Measurements from ENCODE around the gene MTERF2. TPM values are rescaled to one million over a fixed set of nuclear protein-coding genes. Genes with fewer than 3 reads are reported as not detected.
"Not testable (repeated sequence)": the region's sequence is repeated elsewhere in the genome, so short reads cannot be mapped to it uniquely, and the experiment has no call there.

MTERF2 gene
- polyA plus RNA-seq, 1 donor = 21.6 TPM

DNA sequence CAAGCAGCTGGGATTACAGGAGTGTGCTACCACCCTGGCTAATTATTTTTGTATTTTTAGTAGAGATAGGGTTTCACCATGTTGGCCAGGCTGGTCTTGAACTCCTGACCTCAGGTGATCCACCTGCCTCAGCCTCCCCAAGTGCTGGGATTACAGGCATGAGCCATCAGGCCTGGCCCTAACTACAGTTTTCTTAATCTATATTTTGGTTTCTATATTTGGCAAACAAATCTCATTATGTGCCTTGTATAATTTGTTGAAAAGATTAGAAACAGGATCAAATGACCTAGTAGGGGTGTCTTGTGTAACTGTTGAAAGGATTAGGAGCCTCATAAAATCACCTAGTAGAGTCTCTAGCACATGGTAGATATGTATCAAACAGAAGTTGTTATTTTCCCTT is 39.4 kb upstream of the MTERF2 start:
- not testable (repeated sequence) for H3K27me3 ChIP-seq (ENCODE audit: control insufficient read depth, insufficient read depth, low read length); H3K9me3 ChIP-seq (ENCODE audit: control insufficient read depth, low read depth, low read length); H3K4me3 ChIP-seq (ENCODE audit: low read length); H3K36me3 ChIP-seq (ENCODE audit: control insufficient read depth, insufficient read depth, low read length); DNase-seq
- peak overlapping the region; percentile 73 for H3K27ac ChIP-seq (ENCODE audit: low read length)
- H3K4me1 ChIP-seq (ENCODE audit: control insufficient read depth, insufficient read depth, low read length) = peaks cover 13% of the 10 kb centered on the region

DNA sequence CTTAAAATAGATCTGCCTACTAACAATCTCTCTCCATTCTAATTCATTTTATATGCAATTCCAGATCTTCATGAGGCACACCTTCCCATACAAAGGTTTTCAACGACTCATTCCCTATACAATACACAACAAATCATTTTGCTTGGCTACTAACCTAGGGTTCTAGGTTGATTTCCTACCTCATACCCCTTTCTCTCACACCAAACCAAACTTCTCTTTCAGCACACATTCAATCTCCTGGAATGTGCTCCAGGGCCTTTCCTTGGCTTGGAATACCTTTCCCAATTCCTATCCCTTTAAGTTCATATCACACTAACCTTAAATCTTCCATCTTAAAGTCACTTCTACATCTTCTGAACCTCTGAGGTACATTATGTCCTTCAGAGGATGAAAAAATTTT is 38.7 kb upstream of the MTERF2 start:
- no peak overlapping the region for H3K27ac ChIP-seq (ENCODE audit: low read length)
- H3K4me1 ChIP-seq (ENCODE audit: control insufficient read depth, insufficient read depth, low read length) = peaks cover 13% of the 10 kb centered on the region
- DNase-seq = no peak
- H3K9me3 ChIP-seq (ENCODE audit: control insufficient read depth, low read depth, low read length) = no peaks in the 10 kb centered on the region
- H3K36me3 ChIP-seq (ENCODE audit: control insufficient read depth, insufficient read depth, low read length) = no peaks in the 10 kb centered on the region
- WGBS (ENCODE audit: insufficient coverage, low lambda C conversion rate) = no CpG with 5 or more reads among the region's 1 CpG
- H3K4me3 ChIP-seq (ENCODE audit: low read length) = no peak overlapping the region
- H3K27me3 ChIP-seq (ENCODE audit: control insufficient read depth, insufficient read depth, low read length) = no peaks in the 10 kb centered on the region

- Histone ChIP-seq H3K9me3 (ENCODE audit: control insufficient read depth, low read depth, low read length) (no peaks in the 10 kb centered on the region), H3K27ac (ENCODE audit: low read length) (no peak overlapping the region), H3K4me1 (ENCODE audit: control insufficient read depth, insufficient read depth, low read length) (no peaks in the 10 kb centered on the region), H3K36me3 (ENCODE audit: control insufficient read depth, insufficient read depth, low read length) (no peaks in the 10 kb centered on the region), H3K27me3 (ENCODE audit: control insufficient read depth, insufficient read depth, low read length) (no peaks in the 10 kb centered on the region), H3K4me3 (ENCODE audit: low read length) (no peak overlapping the region)
- no peak for DNase-seq
- no CpG with 5 or more reads among the region's 2 CpGs for WGBS (ENCODE audit: insufficient coverage, low lambda C conversion rate)
Measured at GRCh38 chr12:107019546-107019945, 32.6 kb upstream of the MTERF2 start.

GRCh38 chr12:107017042-107017441 is 30.1 kb upstream of the MTERF2 start:
- WGBS (ENCODE audit: insufficient coverage, low lambda C conversion rate) = 86% methylated on average over 1 of the region's 4 CpGs
- no peak for DNase-seq

GRCh38 chr12:107014055-107014454 is 27.1 kb upstream of the MTERF2 start:
- Histone ChIP-seq H3K4me3 (ENCODE audit: low read length) (no peak overlapping the region), H3K4me1 (ENCODE audit: control insufficient read depth, insufficient read depth, low read length) (no peaks in the 10 kb centered on the region), H3K36me3 (ENCODE audit: control insufficient read depth, insufficient read depth, low read length) (peaks cover 2% of the 10 kb centered on the region), H3K27me3 (ENCODE audit: control insufficient read depth, insufficient read depth, low read length) (no peaks in the 10 kb centered on the region), H3K27ac (ENCODE audit: low read length) (no peak overlapping the region), H3K9me3 (ENCODE audit: control insufficient read depth, low read depth, low read length) (no peaks in the 10 kb centered on the region)
- peak; percentile 26 to 68 for DNase-seq
- no CpG with 5 or more reads among the region's 3 CpGs for WGBS (ENCODE audit: insufficient coverage, low lambda C conversion rate)

More at GRCh38 chr12:107017042-107017441, 30.1 kb upstream of the MTERF2 start:
- Histone ChIP-seq H3K27ac (ENCODE audit: low read length) (no peak overlapping the region), H3K4me3 (ENCODE audit: low read length) (no peak overlapping the region), H3K4me1 (ENCODE audit: control insufficient read depth, insufficient read depth, low read length) (no peaks in the 10 kb centered on the region), H3K36me3 (ENCODE audit: control insufficient read depth, insufficient read depth, low read length) (peaks cover 2% of the 10 kb centered on the region), H3K27me3 (ENCODE audit: control insufficient read depth, insufficient read depth, low read length) (no peaks in the 10 kb centered on the region), H3K9me3 (ENCODE audit: control insufficient read depth, low read depth, low read length) (no peaks in the 10 kb centered on the region)

DNA sequence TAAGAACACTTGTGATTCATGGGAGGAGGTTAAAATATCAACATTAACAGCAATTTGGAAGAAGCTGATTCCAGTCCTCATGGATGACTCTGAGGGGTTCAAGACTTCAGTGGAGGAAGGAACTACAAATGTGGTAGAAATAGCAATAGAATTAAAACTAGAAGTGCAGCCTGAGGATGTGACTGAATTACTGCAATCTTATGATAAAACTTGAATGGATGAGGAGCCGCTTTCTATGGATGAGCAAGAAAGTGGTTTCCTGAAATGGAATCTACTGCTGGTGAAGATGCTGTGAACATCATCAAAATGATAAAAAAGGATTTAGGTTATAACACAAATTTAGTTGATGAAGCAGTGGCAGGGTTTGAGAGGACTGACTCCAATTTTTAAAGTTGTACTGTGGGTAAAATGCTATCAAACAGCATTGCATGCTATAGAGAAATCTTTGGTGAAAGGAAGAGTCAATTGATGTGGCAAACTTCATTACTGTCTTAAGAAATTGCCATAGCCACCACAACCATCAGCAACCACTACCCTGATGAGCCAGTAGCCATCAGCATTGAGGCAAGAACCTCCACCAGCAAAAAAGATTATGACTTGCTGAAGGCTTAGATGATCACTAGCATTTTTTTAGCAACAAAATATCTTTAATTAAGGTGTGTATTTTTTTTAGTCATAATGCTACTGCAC is 25.9 kb upstream of the MTERF2 start:
- peaks cover 2% of the 10 kb centered on the region for H3K36me3 ChIP-seq (ENCODE audit: control insufficient read depth, insufficient read depth, low read length)
- no peaks in the 10 kb centered on the region for H3K9me3 ChIP-seq (ENCODE audit: control insufficient read depth, low read depth, low read length)
- H3K27me3 ChIP-seq (ENCODE audit: control insufficient read depth, insufficient read depth, low read length) = no peaks in the 10 kb centered on the region
- no peak overlapping the region for H3K27ac ChIP-seq (ENCODE audit: low read length)
- H3K4me1 ChIP-seq (ENCODE audit: control insufficient read depth, insufficient read depth, low read length) = no peaks in the 10 kb centered on the region
- WGBS (ENCODE audit: insufficient coverage, low lambda C conversion rate) = no CpG with 5 or more reads among the region's 1 CpG
- no peak overlapping the region for H3K4me3 ChIP-seq (ENCODE audit: low read length)
- DNase-seq = no peak

DNA sequence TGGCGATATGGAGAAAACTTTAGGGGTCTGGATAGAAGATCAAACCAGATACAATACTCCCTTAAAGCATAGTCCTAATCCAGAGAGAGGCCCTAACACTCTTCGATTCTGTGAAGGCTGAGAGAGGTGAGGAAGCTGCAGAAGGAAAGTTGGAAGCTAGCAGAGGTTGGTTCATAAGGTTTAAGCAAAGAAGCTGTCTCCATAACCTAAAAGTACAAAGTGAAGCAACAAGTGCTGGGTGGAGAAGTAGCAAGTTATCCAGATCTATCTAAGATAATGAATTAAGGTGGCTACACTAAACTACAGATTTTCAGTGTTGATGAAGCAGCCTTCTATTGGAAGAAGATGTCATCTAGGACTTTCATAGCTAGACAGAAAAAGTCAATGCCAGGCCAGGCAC is 24.6 kb upstream of the MTERF2 start:
- peaks cover 2% of the 10 kb centered on the region for H3K36me3 ChIP-seq (ENCODE audit: control insufficient read depth, insufficient read depth, low read length)
- H3K4me1 ChIP-seq (ENCODE audit: control insufficient read depth, insufficient read depth, low read length) = no peaks in the 10 kb centered on the region
- no peak overlapping the region for H3K27ac ChIP-seq (ENCODE audit: low read length)
- H3K9me3 ChIP-seq (ENCODE audit: control insufficient read depth, low read depth, low read length) = no peaks in the 10 kb centered on the region
- H3K27me3 ChIP-seq (ENCODE audit: control insufficient read depth, insufficient read depth, low read length) = no peaks in the 10 kb centered on the region
- DNase-seq = no peak
- no CpG with 5 or more reads among the region's 2 CpGs for WGBS (ENCODE audit: insufficient coverage, low lambda C conversion rate)
- no peak overlapping the region for H3K4me3 ChIP-seq (ENCODE audit: low read length)

- Histone ChIP-seq H3K27me3 (ENCODE audit: control insufficient read depth, insufficient read depth, low read length) (no peaks in the 10 kb centered on the region), H3K4me3 (ENCODE audit: low read length) (no peak overlapping the region), H3K27ac (ENCODE audit: low read length) (no peak overlapping the region), H3K9me3 (ENCODE audit: control insufficient read depth, low read depth, low read length) (no peaks in the 10 kb centered on the region), H3K36me3 (ENCODE audit: control insufficient read depth, insufficient read depth, low read length) (peaks cover 4% of the 10 kb centered on the region), H3K4me1 (ENCODE audit: control insufficient read depth, insufficient read depth, low read length) (no peaks in the 10 kb centered on the region)
- no peak for DNase-seq
- 100% methylated on average over 1 of the region's 4 CpGs for WGBS (ENCODE audit: insufficient coverage, low lambda C conversion rate)
Measured at GRCh38 chr12:107007411-107007810, 20.5 kb upstream of the MTERF2 start.

GRCh38 chr12:107002665-107003064 is 15.7 kb upstream of the MTERF2 start:
- not testable (repeated sequence) for DNase-seq; H3K36me3 ChIP-seq (ENCODE audit: control insufficient read depth, insufficient read depth, low read length); H3K27me3 ChIP-seq (ENCODE audit: control insufficient read depth, insufficient read depth, low read length); H3K4me3 ChIP-seq (ENCODE audit: low read length); H3K9me3 ChIP-seq (ENCODE audit: control insufficient read depth, low read depth, low read length); H3K4me1 ChIP-seq (ENCODE audit: control insufficient read depth, insufficient read depth, low read length); H3K27ac ChIP-seq (ENCODE audit: low read length)
- WGBS (ENCODE audit: insufficient coverage, low lambda C conversion rate) = 50% methylated on average over 2 of the region's 4 CpGs

- Histone ChIP-seq H3K27ac (ENCODE audit: low read length) (no peak overlapping the region), H3K27me3 (ENCODE audit: control insufficient read depth, insufficient read depth, low read length) (no peaks in the 10 kb centered on the region), H3K36me3 (ENCODE audit: control insufficient read depth, insufficient read depth, low read length) (peaks cover 16% of the 10 kb centered on the region), H3K4me3 (ENCODE audit: low read length) (no peak overlapping the region), H3K4me1 (ENCODE audit: control insufficient read depth, insufficient read depth, low read length) (no peaks in the 10 kb centered on the region), H3K9me3 (ENCODE audit: control insufficient read depth, low read depth, low read length) (no peaks in the 10 kb centered on the region)
- no peak for DNase-seq
- WGBS (ENCODE audit: insufficient coverage, low lambda C conversion rate) = 100% methylated on average over 2 of the region's 6 CpGs
Measured at GRCh38 chr12:106999446-106999845, 12.5 kb upstream of the MTERF2 start.

GRCh38 chr12:106997916-106998315 is 11.0 kb upstream of the MTERF2 start:
- Histone ChIP-seq H3K36me3 (ENCODE audit: control insufficient read depth, insufficient read depth, low read length) (peaks cover 16% of the 10 kb centered on the region), H3K27me3 (ENCODE audit: control insufficient read depth, insufficient read depth, low read length) (no peaks in the 10 kb centered on the region), H3K4me3 (ENCODE audit: low read length) (no peak overlapping the region), H3K27ac (ENCODE audit: low read length) (no peak overlapping the region), H3K4me1 (ENCODE audit: control insufficient read depth, insufficient read depth, low read length) (no peaks in the 10 kb centered on the region), H3K9me3 (ENCODE audit: control insufficient read depth, low read depth, low read length) (no peaks in the 10 kb centered on the region)
- no peak for DNase-seq
- no CpG with 5 or more reads among the region's 1 CpG for WGBS (ENCODE audit: insufficient coverage, low lambda C conversion rate)
